Measurements from ENCODE around the gene DENND1A. TPM values are rescaled to one million over a fixed set of nuclear protein-coding genes. Genes with fewer than 3 reads are reported as not detected.

The DENND1A gene
- total RNA-seq, 1 donor = 22.9 TPM

DNA sequence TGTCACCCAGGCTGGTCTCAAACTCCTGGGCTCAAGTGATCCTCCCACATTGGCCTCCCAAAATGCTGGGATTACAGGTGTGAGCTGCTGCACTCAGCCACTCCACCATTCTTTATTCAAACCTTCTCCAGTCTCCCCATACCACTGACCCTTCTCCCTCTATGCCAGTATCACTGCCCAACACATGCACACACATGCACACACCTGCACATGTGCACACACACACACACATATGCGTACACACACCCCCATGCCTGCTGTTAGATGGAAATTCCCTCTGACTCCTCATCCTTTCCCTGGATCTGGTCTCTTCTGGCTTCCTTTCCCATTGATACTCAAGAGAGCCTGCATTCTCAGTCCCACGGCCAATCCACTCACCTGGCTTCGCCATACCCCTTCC is 404.0 kb downstream of the DENND1A start:
- DNase-seq (ENCODE audit: low read depth) = no peak
- TF ChIP-seq, protein P1, sequence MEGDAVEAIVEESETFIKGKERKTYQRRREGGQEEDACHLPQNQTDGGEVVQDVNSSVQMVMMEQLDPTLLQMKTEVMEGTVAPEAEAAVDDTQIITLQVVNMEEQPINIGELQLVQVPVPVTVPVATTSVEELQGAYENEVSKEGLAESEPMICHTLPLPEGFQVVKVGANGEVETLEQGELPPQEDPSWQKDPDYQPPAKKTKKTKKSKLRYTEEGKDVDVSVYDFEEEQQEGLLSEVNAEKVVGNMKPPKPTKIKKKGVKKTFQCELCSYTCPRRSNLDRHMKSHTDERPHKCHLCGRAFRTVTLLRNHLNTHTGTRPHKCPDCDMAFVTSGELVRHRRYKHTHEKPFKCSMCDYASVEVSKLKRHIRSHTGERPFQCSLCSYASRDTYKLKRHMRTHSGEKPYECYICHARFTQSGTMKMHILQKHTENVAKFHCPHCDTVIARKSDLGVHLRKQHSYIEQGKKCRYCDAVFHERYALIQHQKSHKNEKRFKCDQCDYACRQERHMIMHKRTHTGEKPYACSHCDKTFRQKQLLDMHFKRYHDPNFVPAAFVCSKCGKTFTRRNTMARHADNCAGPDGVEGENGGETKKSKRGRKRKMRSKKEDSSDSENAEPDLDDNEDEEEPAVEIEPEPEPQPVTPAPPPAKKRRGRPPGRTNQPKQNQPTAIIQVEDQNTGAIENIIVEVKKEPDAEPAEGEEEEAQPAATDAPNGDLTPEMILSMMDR (IDR thresholded peaks at IDR 0.05; ENCODE audit: insufficient read depth, low read depth, low read length) = no peak
- no peak overlapping the region for H3K4me3 ChIP-seq (ENCODE audit: low read depth, low read length)

DNA sequence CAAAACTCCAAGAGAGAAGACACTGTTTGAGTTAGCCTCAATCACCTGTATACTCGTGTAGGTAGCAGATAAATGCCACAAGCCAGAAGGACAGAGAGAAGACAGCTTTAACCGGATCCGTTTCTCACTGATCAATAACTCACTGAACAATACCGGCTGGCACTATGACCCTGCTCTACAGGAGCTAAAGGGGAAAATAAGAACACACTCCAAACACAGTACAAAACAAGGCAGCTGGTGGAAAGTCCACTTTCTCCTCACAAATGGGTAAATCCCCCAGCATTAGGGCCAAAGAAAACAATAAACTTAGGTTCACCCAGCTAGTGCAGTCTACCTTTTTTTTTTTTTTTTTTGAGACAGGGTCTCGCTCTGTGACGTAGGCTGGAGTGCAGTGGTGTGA is 404.5 kb downstream of the DENND1A start:
- no peak for DNase-seq (ENCODE audit: low read depth)
- H3K4me3 ChIP-seq (ENCODE audit: low read depth, low read length) = no peak overlapping the region
- TF ChIP-seq, protein P1 (IDR thresholded peaks at IDR 0.05; ENCODE audit: insufficient read depth, low read depth, low read length) = no peak

DNA sequence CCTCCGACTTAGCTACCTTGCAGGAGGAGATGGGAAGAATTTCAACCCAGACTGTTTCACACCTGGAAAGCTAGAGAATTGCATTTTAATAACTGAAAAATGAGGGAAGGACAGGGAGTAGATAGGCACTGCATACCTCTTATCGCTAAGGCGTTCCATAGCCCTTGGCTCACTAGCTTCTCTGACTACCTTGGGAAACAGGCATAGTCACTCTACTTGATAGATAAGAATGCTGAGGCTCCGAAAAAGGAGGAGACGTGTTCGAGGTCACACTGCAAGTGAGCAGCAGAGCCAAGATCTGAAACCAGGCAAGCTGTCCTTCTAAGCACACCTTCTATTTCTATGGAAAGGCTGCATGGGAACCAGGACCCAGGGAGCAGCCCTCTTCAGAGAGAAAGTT is 405.1 kb downstream of the DENND1A start:
- TF ChIP-seq, protein P1 (IDR thresholded peaks at IDR 0.05; ENCODE audit: insufficient read depth, low read depth, low read length) = no peak
- DNase-seq (ENCODE audit: low read depth) = no peak

DNA sequence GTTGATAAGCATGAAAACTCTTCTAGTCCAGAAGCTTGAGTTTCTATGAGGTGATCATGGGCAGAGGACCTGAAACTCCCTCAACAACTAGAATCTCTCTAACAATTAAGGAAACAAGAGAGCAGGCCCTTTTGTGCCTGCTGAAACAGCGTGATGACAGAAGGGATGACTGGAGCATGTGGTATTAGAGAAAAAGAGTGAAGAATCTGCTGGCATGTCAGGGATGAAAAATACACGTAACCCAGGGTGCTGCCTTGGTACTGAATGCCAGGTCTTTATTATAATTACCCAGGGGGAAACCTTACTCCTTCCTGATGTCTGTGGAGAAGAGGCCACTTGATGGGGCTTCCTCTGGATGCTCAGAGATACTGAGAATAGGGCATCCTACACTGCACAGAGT is 406.1 kb downstream of the DENND1A start:
- DNase-seq (ENCODE audit: low read depth) = no peak
- no peak overlapping the region for H3K4me3 ChIP-seq (ENCODE audit: low read depth, low read length)
- TF ChIP-seq, protein P1 (IDR thresholded peaks at IDR 0.05; ENCODE audit: insufficient read depth, low read depth, low read length) = no peak

More for the DNA sequence above, 405.1 kb downstream of the DENND1A start:
- H3K4me3 ChIP-seq (ENCODE audit: low read depth, low read length) = no peak overlapping the region

DNA sequence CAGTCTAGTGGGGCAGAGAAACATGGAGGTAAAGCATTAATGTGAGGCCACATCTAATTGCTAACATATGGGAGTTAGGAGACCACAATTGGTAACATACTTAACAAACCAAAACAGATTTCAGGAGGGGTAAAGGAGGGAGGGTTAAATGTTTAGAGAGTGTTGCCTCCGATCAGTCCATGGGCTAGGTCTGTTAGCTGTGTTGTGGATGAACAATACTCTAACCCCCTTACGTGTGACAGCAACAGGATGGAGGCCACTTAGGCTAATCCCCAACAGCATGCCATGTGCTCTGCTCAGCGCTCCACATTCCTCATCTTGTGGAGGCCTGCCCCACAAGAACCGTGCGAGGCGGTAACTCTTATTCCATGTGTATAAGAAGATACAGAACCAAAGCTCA is 406.9 kb downstream of the DENND1A start:
- no peak for DNase-seq (ENCODE audit: low read depth)
- TF ChIP-seq, protein P1 (IDR thresholded peaks at IDR 0.05; ENCODE audit: insufficient read depth, low read depth, low read length) = no peak
- no peak overlapping the region for H3K4me3 ChIP-seq (ENCODE audit: low read depth, low read length)

DNA sequence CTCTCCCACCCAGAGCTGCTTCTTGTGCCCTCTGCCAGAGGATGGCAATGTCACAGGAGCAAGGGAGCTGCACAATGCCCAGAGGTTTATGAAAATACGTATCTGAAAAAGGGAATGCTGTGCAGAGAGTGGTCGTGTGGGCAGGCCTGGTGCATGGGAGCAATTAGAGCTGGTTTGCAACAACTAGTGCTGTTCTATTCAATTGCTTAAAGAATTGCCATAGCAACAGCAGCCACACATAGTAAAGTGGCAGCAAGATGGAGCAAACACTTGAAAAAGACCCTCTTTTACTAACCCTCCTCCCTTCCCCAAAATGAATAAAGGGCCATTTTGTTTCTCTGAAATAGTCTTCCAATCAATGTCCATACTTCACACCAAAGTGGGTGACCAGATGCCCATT is 407.7 kb downstream of the DENND1A start:
- TF ChIP-seq, protein P1 (IDR thresholded peaks at IDR 0.05; ENCODE audit: insufficient read depth, low read depth, low read length) = no peak
- DNase-seq (ENCODE audit: low read depth) = no peak
- H3K4me3 ChIP-seq (ENCODE audit: low read depth, low read length) = no peak overlapping the region

DNA sequence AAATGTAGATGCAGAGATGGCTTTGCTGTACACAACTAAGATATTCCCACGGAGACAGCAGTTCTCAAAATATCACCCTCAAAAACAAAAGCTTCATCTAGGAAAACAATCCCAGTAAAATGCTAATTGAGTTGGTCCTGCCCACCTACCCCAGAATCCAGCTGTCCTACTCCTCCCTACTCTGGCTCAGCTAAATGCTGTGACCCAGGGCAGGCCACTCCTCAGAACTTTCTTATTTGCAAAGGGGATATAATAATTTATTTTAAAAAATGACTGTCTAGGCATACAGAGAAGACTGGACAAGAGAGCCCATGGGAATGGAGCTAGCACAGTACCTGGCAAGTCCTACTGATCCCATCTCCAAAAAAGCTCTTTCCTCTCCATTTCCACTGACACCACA is 411.6 kb downstream of the DENND1A start:
- TF ChIP-seq, protein P1 (IDR thresholded peaks at IDR 0.05; ENCODE audit: insufficient read depth, low read depth, low read length) = no peak
- no peak overlapping the region for H3K4me3 ChIP-seq (ENCODE audit: low read depth, low read length)
- DNase-seq (ENCODE audit: low read depth) = no peak

Data from fibroblast of villous mesenchyme (primary cell).